HUES48 (cell line): ENCODE measurements around the gene CEP85L.

Experiments used
- H3K27ac ChIP-seq: one replicate; pipeline ENCODE4 v1.7.0; 2013; ENCODE audit warnings: low read depth, low read length, inconsistent platforms
- H3K27me3 ChIP-seq: 2 replicates; pipeline ENCODE4 v1.6.1; 2013; ENCODE audit warnings: mild to moderate bottlenecking, low read length; ENCODE audit not compliant: control insufficient read depth, insufficient read depth
- H3K36me3 ChIP-seq: 2 replicates; pipeline ENCODE4 v1.6.1; 2013; ENCODE audit warnings: low read length; ENCODE audit not compliant: control insufficient read depth, insufficient read depth
- H3K4me1 ChIP-seq: 2 replicates; pipeline ENCODE4 v1.6.1; 2013; ENCODE audit warnings: mild to moderate bottlenecking, low read length; ENCODE audit not compliant: control insufficient read depth, insufficient read depth
- H3K4me3 ChIP-seq: 2 replicates; pipeline ENCODE4 v1.5.1; 2013; ENCODE audit warnings: mild to moderate bottlenecking, low read depth, low read length
- H3K9ac ChIP-seq: 2 replicates; pipeline ENCODE4 v1.6.1; 2013; ENCODE audit warnings: mild to moderate bottlenecking, low read depth, low read length, moderate library complexity
- H3K9me3 ChIP-seq: 2 replicates; pipeline ENCODE4 v1.6.1; 2013; ENCODE audit warnings: low read length; ENCODE audit not compliant: control insufficient read depth, insufficient read depth

CEP85L gene

GRCh38 chr6:118577972-118578371 lies 73.4 kb downstream of the CEP85L start:
- H3K36me3 ChIP-seq: peaks cover 3% of the 10 kb centered on the region; the same call in 1 of the 2 replicates

GRCh38 chr6:118574051-118574865 lies 77.1 kb downstream of the CEP85L start:
- H3K27ac ChIP-seq: no peak overlapping the region
- H3K9ac ChIP-seq: no peak overlapping the region
- no peak overlapping the region for H3K4me3 ChIP-seq
- no peaks in the 10 kb centered on the region for H3K27me3 ChIP-seq
- peaks cover 43% of the 10 kb centered on the region for H3K9me3 ChIP-seq
- peaks cover 3% of the 10 kb centered on the region; the same call in 1 of the 2 replicates for H3K36me3 ChIP-seq
- H3K4me1 ChIP-seq: no peaks in the 10 kb centered on the region

More at GRCh38 chr6:118577972-118578371, 73.4 kb downstream of the CEP85L start:
- Histone ChIP-seq H3K27ac (no peak overlapping the region), H3K9me3 (peaks cover 46% of the 10 kb centered on the region), H3K4me1 (no peaks in the 10 kb centered on the region), H3K9ac (no peak overlapping the region), H3K4me3 (no peak overlapping the region), H3K27me3 (no peaks in the 10 kb centered on the region)

- no peaks in the 10 kb centered on the region for H3K4me1 ChIP-seq
- no peak overlapping the region for H3K9ac ChIP-seq
- H3K4me3 ChIP-seq: no peak overlapping the region
- H3K27me3 ChIP-seq: no peaks in the 10 kb centered on the region
- peaks cover 3% of the 10 kb centered on the region; the same call in 1 of the 2 replicates for H3K36me3 ChIP-seq
- peaks cover 26% of the 10 kb centered on the region for H3K9me3 ChIP-seq
- no peak overlapping the region for H3K27ac ChIP-seq
Measured at GRCh38 chr6:118571121-118571520, 80.3 kb downstream of the CEP85L start.

- Histone ChIP-seq H3K27me3 (no peaks in the 10 kb centered on the region), H3K36me3 (peaks cover under 1% of the 10 kb centered on the region; the same call in 1 of the 2 replicates), H3K9ac (no peak overlapping the region), H3K27ac (no peak overlapping the region), H3K9me3 (peaks cover 12% of the 10 kb centered on the region), H3K4me1 (0 out of 2 replicates have a peak, but pooled peaks cover 7% of the 10 kb centered on the region), H3K4me3 (no peak overlapping the region)
Measured at GRCh38 chr6:118569498-118569897, 81.9 kb downstream of the CEP85L start.

- Histone ChIP-seq H3K4me3 (no peak overlapping the region), H3K9ac (no peak overlapping the region), H3K9me3 (no peaks in the 10 kb centered on the region), H3K4me1 (0 out of 2 replicates have a peak, but pooled peaks cover 7% of the 10 kb centered on the region), H3K27me3 (no peaks in the 10 kb centered on the region), H3K27ac (no peak overlapping the region), H3K36me3 (no peaks in the 10 kb centered on the region)
Measured at GRCh38 chr6:118567974-118568373, 83.4 kb downstream of the CEP85L start.

GRCh38 chr6:118565311-118565960 lies 86.0 kb downstream of the CEP85L start:
- Histone ChIP-seq H3K36me3 (no peaks in the 10 kb centered on the region), H3K9ac (no peak overlapping the region), H3K4me3 (no peak overlapping the region), H3K27ac (no peak overlapping the region), H3K27me3 (no peaks in the 10 kb centered on the region), H3K4me1 (0 out of 2 replicates have a peak, but pooled peaks cover 7% of the 10 kb centered on the region), H3K9me3 (no peaks in the 10 kb centered on the region)

- H3K27me3 ChIP-seq: no peaks in the 10 kb centered on the region
- H3K27ac ChIP-seq: no peak overlapping the region
Measured at GRCh38 chr6:118562959-118563358, 88.4 kb downstream of the CEP85L start.

GRCh38 chr6:118562248-118562647 lies 89.1 kb downstream of the CEP85L start:
- Histone ChIP-seq H3K9ac (no peak overlapping the region), H3K36me3 (no peaks in the 10 kb centered on the region), H3K27ac (no peak overlapping the region), H3K27me3 (no peaks in the 10 kb centered on the region), H3K9me3 (no peaks in the 10 kb centered on the region), H3K4me3 (no peak overlapping the region), H3K4me1 (0 out of 2 replicates have a peak, but pooled peaks cover 7% of the 10 kb centered on the region)

More at GRCh38 chr6:118562959-118563358, 88.4 kb downstream of the CEP85L start:
- Histone ChIP-seq H3K9me3 (no peaks in the 10 kb centered on the region), H3K4me3 (no peak overlapping the region), H3K9ac (no peak overlapping the region), H3K4me1 (0 out of 2 replicates have a peak, but pooled peaks cover 7% of the 10 kb centered on the region), H3K36me3 (no peaks in the 10 kb centered on the region)

- no peaks in the 10 kb centered on the region for H3K9me3 ChIP-seq
- no peaks in the 10 kb centered on the region for H3K27me3 ChIP-seq
- H3K27ac ChIP-seq: no peak overlapping the region
- no peaks in the 10 kb centered on the region for H3K4me1 ChIP-seq
- H3K9ac ChIP-seq: no peak overlapping the region
- H3K36me3 ChIP-seq: no peaks in the 10 kb centered on the region
- no peak overlapping the region for H3K4me3 ChIP-seq
Measured at GRCh38 chr6:118559659-118560058, 91.7 kb downstream of the CEP85L start.

DNA sequence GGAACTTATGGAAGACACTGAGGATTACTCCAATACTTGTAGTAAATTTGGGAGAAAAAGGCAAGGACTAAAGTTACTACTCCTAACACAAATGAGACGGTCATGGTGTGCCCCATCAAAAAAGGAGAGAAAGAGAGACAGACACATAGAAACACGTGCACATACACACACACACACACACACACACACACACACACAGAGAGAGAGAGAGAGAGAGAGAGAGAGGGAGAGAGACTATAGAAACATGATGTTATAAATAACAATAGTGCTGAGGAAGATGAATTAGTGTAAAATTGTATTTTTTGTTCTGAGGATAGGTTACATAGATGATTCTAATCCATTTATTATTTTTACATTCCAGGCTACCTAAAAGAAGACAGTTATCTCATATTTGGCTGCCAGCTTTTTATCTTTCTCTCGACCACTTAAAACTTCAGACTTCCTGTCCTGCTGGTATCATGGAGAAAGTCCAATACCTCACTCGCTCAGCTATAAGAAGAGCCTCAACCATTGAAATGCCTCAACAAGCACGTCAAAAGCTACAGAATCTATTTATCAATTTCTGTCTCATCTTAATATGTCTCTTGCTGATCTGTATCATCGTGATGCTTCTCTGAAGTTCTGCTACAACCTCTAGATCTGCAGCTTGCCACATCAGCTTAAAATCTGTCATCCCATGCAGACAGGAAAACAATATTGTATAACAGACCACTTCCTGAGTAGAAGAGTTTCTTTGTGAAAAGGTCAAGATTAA lies 92.8 kb downstream of the CEP85L start:
- H3K4me3 ChIP-seq: no peak overlapping the region
- no peaks in the 10 kb centered on the region for H3K36me3 ChIP-seq
- H3K27me3 ChIP-seq: no peaks in the 10 kb centered on the region
- no peaks in the 10 kb centered on the region for H3K9me3 ChIP-seq
- no peaks in the 10 kb centered on the region for H3K4me1 ChIP-seq
- H3K9ac ChIP-seq: no peak overlapping the region
- H3K27ac ChIP-seq: no peak overlapping the region
